ENCODE data around the gene HOXC11. TPM values are rescaled to one million over a fixed set of nuclear protein-coding genes. Genes with fewer than 3 reads are reported as not detected.

The HOXC11 gene
- total RNA-seq, 1 experiment from 2014 or later, result 2.2 TPM

- ChIA-PET POLR2A (interaction anchor here (0.6 kb wide), 1 partner anchor 54 kb away, joined by 3 read pairs; no protein-coding TSS in a partner anchor), CTCF (interaction anchor here (0.6 to 1.8 kb wide), 8 partner anchors 9 to 355 kb away, joined by 3 to 9 read pairs (median 6); partner anchors contain the start of gene HOXC10)
- Mint-ChIP-seq H3K36me3 (ENCODE audit: insufficient read depth, unreplicated experiment) (peaks cover 14% of the 10 kb centered on the region), H3K4me3 (ENCODE audit: unreplicated experiment) (peak overlapping the region; percentile 89), H3K27me3 (ENCODE audit: insufficient read depth, unreplicated experiment) (no peaks in the 10 kb centered on the region), H3K27ac (ENCODE audit: unreplicated experiment) (peak overlapping the region; percentile 97), H3K9me3 (ENCODE audit: unreplicated experiment) (no peaks in the 10 kb centered on the region), H3K4me1 (ENCODE audit: low read depth, unreplicated experiment) (peaks cover 13% of the 10 kb centered on the region)
- Histone ChIP-seq H3K36me3 (ENCODE audit: control insufficient read depth, insufficient read depth, low read length) (no peaks in the 10 kb centered on the region), H3K9me3 (no peaks in the 10 kb centered on the region), H3K27me3 (replicated peaks; ENCODE audit: control insufficient read depth, insufficient read depth, low read length) (no peaks in the 10 kb centered on the region), H3K4me1 (peaks cover 11% of the 10 kb centered on the region), H3K4me3 (ENCODE audit: low read depth, low read length) (peak overlapping the region; percentile 63)
- intact Hi-C loops (cut with micrococcal nuclease; ENCODE audit: unreplicated experiment), result no loop called here
- no TSS peak for BruUV-seq (replicated peaks)
- peak; percentile 64 to 67 for DNase-seq
- no peak for TF ChIP-seq CTCF (IDR thresholded peaks at IDR 0.05; ENCODE audit: insufficient read depth in 1 of 2, low read depth in 1 of 2, low read length in 1 of 2, severe bottlenecking in 1 of 2, unreplicated experiment in 1 of 2)
Measured at GRCh38 chr12:53994264-53995001, 21.5 kb downstream of the HOXC11 start.

- ChIA-PET POLR2A (interaction anchor here (0.6 kb wide), 2 partner anchors 14 to 54 kb away, joined by 3 to 4 read pairs; partner anchors contain the start of gene HOXC8), CTCF (interaction anchor here (0.6 to 1.8 kb wide), 9 partner anchors 10 to 356 kb away, joined by 3 to 9 read pairs (median 5); partner anchors contain the start of gene HOXC10)
- peak overlapping the region; percentile 97 for H3K27ac Mint-ChIP-seq (ENCODE audit: unreplicated experiment)
Measured at GRCh38 chr12:53995002-53995377, 22.1 kb downstream of the HOXC11 start.

More at GRCh38 chr12:53995002-53995377, 22.1 kb downstream of the HOXC11 start:
- intact Hi-C loops (cut with micrococcal nuclease; ENCODE audit: unreplicated experiment), result no loop called here
- Mint-ChIP-seq H3K9me3 (ENCODE audit: unreplicated experiment) (no peaks in the 10 kb centered on the region), H3K27me3 (ENCODE audit: insufficient read depth, unreplicated experiment) (no peaks in the 10 kb centered on the region), H3K4me1 (ENCODE audit: low read depth, unreplicated experiment) (peaks cover 7% of the 10 kb centered on the region), H3K4me3 (ENCODE audit: unreplicated experiment) (peak overlapping the region; percentile 89), H3K36me3 (ENCODE audit: insufficient read depth, unreplicated experiment) (peaks cover 14% of the 10 kb centered on the region)
- Histone ChIP-seq H3K27me3 (replicated peaks; ENCODE audit: control insufficient read depth, insufficient read depth, low read length) (no peaks in the 10 kb centered on the region), H3K4me3 (ENCODE audit: low read depth, low read length) (peak overlapping the region; percentile 63), H3K36me3 (ENCODE audit: control insufficient read depth, insufficient read depth, low read length) (no peaks in the 10 kb centered on the region), H3K9me3 (no peaks in the 10 kb centered on the region), H3K4me1 (peaks cover 11% of the 10 kb centered on the region)
- DNase-seq, result no peak
- TF ChIP-seq CTCF (IDR thresholded peaks at IDR 0.05; ENCODE audit: insufficient read depth in 1 of 2, low read depth in 1 of 2, low read length in 1 of 2, severe bottlenecking in 1 of 2, unreplicated experiment in 1 of 2), result no peak
- TSS peak; percentile 81 for BruUV-seq (replicated peaks)
